GM19238 (cell line): Measurements from ENCODE around the gene SMIM45.
A peak's percentile ranks its signal among the peaks of the same experiment; 100 is the strongest.

Source experiments
- DNase-seq: peaks from one replicate; pipeline ENCODE4 v3.0.0; 2011; ENCODE audit warnings: low spot score; ENCODE audit not compliant: insufficient read length

The SMIM45 gene

DNA sequence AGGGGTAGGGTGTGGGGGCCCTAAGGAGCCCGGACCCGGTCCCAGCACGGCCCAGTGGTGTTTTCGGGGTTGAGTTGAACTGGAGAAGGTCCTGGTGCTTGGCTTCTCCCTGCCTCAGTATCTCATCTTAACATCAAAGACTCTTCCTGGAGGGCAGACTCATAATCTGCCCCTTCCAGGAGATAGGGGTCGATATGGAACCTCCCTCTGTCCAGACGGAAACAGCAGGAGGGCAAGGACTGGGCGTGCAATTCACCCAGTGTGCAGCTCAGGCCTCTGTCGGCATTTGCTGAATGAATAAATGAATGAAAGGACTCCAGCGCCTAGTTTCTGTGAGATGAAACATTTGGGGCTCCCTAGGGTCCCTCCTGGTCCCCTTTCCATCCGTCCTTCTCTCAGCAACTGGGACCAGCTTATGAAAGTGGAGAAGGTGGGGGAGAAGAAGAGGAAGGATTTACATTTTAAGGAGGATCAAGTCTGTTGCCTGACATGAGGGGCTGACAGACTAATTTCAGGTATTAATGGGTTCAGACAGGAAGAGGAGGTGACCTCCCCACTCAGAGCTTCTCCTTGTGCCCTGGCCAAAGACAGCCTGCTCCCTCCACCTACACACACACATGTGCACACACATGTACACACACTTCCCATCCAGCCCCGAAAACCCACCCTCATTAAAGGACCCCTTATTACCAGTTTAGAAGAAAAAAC, 36.0 kb upstream of the SMIM45 start:
- no peak for DNase-seq

DNA sequence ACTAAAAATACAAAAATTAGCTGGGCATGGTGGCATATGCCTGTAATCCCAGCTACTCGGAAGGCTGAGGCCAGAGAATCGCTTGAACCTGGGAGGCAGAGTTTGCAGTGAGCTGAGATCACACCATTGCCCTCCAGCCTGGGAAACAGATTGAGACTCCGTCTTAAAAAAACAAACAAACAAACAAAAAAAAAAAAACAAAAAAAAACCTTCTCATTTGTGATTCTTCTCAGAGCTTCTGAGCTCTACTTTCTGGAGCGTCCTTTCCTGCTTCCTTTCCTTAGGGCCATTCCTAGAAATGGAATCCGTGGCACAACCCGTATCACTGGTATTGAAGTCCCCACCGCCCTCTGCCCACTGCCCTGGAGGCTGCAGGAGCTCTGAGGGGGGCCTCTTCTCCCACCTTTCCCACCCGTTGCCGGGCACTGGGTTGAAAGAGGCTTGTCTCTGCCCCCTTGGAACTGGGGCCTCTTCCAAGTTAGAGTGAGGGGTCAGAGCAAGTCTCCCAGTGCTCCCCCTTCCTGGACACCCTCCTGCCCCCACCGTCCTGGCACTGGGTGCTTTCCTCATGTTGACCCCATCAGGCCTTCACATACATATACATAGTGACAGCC, 35.1 kb upstream of the SMIM45 start:
- no peak for DNase-seq

DNA sequence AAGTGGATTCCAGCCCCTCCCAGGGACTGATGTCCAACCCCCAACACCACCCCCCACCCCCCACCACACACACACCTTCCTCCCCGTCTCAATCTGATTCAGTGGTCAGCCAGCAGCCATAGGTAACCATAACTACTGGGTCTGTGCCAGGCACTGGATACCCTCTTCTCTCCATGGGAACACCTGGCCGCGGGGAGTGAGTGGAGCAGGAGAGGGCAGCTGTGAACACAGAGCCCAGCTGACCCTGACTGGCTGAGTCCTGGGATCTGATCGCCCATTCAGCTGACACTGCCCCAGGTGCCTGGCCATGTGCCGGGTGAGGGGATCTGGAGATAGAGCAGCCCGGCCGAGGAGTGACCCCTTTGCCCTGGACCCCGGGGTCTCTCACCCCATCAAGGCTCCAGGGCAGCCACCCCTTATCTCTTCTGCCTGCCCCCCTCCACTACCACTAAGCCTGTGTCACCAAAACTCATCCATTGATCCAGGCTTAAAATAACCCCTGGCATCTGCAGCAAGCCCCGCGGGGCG, 34.5 kb upstream of the SMIM45 start:
- DNase-seq = no peak

DNA sequence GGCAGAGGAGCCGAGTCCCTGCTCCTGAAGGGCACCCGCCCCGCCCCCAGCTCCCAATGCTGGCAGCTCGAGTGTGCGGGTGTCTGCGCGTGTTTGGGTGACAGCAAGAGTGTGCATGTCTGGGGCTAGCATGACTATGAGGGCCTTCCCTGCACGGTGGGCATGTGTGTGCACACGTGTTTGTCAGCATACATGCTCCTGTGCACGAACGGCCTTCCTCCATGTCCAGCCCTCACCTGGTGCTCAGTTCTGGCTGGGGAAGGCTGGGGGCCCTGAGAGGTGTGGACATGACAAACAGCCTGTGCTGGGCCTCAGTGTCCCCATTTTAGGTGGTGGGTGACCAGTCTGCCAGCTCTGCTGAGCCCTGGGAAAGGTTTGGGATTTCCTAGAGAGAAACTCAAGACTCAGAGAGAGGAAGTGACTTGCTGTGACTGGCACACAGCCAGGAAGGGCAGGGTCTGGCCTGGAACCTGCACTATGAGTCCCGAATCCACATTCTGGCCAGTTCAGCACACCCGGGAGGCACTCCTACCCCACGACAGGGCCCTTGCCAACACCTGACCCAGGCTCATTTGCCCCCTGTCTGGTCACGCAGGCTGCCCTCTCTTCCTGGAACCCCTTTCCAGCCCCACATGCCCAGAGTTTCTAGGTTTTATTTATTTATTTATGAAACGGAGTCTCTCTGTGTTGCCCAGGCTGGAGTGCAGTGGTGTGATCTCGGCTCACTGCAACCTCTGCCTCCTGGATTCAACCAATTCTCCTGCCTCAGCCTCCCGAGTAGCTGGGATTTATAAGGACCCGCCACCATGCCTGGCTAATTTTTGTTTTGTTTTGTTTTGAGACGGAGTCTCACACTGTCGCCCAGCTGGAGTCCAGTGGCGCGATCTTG, 33.8 kb upstream of the SMIM45 start:
- DNase-seq = no peak

DNA sequence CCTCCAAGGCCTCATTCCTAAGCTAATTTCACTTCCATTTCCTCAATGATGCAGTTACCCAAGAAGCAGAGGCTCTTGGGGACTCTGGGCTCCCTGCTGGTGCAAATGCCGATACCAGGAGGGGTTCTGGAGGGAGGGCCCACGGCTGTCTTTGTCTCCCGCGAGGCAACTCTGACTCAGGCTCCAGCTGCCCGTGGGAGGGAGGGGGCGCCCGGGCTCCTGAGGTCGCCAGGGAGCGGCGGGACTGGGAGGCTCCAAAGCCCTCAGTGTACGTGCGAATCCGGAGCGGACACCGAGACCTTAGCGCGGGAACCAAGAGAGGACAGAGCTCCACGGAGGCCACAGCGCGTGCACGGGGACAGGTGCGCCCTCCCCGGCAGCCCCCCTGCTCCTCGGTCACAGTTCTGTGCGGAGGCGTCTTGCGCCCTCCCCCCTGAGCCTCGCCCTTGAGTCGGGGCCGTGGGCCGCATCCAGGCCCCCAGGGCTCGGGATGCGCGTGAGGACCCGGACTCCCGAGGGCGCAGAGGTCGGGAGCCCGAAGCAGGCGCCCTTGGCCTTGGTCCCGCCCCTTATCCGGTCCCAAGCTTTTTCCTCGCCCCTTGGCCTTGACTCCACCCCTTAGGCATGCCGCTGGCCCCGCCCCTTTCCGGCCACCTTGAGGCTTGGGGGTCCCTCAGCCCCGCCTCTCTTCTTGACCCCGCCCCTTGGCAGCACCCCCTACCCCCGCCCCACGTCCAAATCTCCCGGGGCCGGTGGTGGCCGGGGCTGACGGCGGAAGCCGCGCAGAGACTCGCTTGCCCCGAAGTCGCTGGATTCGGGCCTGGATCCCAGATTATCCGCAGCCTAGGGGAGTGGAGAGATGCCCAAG, 32.4 kb upstream of the SMIM45 start:
- peak; percentile 81 for DNase-seq

DNA sequence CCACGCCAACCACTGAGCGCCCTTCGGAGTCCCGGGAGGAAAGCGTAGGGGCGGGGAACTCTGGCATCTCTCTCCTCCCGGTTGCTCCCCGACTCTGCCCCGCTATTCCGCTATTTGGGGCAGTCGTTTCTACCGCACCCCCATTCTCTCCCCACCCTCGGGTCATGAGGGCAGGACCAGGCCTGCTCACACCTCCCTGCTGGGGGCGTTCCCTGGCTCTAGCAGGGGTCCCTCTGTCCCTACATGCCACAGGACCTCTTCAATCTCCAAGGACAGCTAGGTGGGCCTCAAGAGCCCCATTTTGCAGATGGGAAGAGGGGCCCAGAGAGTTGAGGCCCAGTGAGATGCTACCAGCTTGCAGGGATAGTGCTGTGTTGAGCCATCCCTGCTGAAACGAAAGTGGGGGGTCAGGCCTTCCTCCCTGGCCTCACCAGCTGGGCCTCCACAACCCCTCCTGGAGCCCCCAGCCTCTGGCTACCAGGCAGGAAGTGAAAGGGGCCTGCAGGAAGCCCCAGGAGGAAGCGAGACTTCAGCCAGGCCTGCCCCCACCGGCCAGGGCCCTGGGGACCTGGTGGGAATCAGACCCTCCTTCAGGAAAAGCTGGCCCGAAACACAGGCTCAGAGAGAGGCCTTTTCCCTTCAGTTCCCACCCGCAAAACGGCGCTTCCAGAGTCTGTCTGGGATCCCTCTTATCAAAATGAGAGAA, 31.5 kb upstream of the SMIM45 start:
- no peak for DNase-seq

DNA sequence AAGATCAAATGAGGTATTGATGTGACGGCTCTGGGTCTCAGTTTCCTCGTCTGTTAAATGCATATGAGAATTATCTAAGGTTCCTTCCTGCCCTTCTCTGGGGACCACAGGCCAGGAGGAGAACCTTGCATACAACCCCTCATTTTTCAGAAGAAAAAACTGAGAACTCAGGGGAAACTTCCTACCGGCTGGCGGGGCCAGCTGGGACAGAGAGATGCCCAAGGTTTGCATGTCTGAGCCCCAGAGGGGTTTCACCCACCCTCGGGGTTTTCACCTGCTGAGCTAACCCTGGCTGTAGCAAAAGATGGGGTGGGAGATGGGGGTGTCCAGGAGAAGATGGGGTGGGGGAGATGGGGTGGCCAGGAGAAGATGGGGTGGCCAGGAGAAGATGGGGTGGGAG, 29.6 kb upstream of the SMIM45 start:
- DNase-seq = no peak

DNA sequence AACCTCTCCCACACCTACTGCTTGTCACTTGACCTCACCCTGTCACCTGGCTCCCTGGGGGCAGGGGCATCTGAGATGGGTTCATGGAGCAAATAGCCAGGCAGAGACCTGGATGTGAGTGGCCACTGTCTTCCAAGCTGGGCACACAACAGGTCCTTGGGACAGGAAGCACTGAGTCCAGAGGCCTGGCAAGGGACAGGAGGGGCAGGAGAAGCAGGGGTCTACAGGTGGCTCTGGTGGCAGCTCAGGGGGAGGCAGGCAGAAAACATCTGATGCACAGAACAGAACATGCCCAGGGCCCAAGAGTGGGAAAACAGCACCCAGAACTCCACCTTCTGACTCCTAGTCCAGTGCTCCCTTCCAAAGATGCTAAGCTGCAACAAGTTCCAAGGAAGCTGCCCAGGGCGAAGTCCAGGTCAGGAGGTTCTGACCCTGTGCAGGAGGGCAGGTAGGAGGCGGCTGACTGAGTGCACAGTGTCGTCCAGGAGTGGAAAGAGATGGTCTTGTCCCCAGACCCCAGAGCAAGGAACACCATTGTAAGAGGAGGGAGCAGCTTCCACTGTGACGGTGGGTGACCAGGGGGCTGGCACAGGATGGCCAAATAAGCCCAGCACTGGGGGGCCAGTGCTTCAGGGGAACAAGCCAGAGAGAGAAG, 28.9 kb upstream of the SMIM45 start:
- no peak for DNase-seq

DNA sequence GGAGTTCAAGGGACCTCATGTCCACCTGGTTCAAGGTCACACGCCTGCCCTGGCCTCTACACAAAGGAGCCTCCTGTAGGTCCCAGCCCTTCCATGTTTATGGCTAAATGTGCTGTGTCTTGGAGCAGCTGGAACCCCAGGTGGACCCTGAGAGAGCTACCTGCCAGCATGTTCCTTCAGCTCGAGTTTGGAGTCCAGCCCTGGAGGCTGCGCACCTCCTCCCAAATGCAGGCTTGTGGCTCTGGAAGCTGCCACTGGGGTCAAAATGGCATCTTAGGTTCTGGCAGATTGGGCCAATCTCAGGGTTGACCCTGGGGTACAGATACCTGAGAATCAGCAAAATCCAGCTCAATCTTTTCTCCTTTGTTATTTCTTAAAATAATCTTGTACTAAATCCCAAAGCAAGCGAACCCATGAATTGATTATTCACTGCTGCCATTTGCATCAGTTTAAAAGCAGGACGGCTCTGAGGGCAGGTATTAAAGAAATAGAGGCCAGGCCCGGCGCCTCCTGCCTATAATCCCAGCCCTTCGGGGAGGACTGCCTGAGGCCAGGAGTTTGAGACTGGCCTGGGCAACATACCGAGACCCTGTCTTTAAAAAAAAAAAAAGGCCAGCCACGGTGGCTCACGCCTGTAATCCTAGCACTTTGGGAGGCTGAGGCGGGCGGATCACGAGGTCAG, 28.2 kb upstream of the SMIM45 start:
- DNase-seq = no peak

DNA sequence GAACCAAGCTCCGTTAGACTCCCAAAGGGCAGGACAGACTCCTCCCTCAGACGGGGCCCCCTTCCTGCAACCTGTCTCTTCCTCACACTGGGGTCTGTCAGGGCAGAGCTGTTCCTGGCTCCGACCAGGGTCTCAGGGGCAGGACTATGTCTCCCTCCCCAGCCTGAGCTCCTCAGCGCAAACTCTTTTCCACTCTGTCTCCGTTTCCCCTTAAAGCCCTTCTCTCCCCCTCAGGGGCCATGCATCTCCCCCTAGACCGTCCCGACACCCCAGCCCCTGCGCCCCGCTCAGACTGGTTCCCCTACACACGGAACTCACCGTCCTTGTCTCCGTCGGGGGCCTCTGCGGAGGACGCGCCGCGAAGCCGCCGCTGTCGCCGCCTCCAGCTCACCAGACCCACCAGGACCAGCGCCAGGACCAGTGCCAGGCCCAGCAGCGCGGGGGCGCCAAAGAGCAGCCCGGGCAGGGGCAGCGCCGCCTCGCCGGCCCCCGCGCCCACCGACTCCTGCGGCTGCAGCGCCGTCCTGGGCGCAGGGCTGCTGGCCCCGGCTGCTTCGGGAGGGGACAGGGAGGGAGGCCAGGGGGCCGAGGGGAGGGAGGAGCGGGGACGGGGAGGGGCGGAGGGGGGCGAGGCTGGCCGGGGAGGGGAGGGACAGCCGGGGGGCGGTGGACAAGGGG, 26.0 kb upstream of the SMIM45 start:
- DNase-seq = no peak

DNA sequence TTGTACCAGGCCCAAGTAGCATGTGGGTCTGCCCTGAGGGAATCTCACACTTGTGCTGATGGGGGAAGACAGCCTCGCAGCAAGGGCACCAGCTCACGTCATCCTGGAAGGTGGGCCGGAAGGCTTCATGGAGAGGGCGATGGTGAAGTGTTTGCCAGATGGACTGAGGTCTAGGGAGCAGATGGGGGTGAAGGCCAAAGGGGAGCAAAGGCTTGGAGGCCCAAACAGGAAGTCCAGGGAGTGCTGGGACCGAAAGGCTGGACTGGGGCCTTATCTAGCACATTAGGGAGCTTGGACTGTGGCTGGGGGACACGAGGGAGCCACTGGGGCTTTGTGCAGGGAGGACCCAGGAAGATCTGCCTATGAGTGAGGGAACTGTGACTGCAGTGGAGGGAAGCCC, 24.1 kb upstream of the SMIM45 start:
- no peak for DNase-seq

DNA sequence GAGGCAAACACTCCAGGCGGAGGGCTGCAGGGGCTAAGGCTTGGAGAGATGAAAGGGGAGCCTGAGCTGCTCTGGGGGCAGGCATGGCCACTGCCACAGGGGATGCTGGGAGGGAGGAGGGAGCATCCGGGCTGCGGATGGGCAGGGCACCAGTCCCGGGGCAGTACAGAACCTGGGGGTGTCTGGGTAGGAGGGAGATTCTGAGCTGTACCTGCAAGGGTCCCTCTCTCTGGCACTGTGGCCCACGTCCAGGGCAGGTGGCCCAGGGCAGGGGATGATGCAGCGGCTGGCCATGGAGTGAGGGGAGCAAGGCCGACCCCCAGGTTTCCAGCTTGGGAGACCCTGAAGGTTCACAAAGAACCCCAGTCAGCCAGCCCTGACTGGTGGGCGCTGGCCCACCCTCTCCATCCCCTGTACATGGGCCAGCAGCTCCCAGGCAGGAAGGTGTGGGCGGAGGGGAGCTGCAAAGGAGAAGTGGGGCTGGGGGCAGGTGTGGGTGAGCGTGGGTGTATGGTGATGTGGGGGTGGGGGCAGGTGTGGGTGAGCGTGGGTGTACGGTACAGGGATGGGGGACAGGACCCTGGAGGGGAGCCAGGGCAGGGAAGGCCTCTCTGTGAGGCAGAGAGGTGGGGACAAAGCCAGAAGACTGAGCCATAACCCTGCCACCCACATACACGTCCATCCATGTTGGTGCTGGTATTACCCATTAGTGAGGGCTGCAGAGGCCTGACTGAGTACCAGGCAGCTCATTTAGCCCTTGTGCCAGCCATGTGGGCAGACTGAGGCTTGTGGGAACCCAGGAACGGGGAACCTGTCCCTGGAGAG, 23.1 kb upstream of the SMIM45 start:
- DNase-seq = no peak

DNA sequence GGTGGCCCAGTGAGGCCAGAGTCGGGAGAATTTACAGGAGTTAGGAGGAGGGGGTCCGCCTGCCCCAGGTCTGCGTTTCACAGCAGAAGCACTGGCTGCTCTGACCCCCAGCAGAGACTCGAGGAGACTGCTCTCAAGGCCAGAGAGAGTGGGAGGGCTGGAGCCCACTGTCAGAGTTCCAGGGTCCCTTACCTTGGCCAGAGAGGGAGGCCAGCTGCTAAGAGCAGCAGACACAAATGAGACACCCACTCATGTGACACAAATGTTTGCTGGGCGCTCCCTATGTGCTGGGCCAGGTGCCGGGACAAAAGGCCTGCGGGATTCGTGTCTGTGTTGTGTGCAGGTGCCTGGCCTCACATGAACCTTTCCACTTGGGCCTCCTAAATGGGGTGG, 22.5 kb upstream of the SMIM45 start:
- DNase-seq = no peak

DNA sequence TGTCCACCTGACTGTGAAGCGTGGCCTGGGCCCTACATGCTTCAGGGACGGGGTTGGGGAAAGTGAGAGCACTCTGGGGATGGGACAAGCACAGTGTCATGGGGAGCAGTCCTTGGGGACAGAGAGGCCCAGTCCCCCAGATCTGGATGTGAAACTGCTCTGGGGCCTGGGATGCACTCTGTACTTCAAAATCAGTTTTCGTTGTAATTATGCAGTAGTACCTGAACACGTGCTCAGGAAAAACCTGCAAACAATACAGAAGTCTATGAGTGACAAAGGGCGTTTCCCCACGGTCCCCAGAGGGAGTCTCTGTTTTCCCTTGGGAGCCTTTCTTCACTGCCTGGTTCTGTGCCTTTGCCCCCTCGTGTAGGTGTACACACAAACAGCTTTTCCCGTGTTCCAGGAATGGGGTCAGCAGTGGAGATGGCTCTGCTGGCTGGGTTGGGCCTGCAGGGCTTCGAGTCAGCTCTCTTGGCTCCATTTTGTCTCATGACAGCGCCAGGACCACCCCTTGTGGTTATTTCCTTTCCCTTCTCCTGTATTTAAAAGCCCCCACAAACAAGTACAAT, 20.2 kb upstream of the SMIM45 start:
- DNase-seq = no peak

DNA sequence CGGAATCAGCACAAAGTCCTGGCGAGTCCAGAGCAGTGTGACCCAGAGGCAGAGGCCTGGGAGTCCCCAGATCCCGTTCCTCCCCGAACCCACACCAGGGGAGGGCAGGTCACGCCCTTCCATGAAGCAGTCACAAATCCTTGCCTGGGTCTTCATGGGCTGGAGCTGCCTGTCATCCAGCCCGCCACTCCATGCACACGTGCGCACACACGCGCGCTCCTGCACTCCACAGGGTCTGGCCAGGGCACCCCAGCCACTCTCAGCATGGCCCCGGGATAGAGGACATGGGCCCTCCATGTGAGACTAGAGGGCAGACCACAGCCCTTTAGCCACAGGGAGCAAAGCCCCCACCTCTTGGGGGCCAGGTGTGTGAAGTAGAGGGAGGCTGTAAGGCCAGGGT, 19.6 kb upstream of the SMIM45 start:
- no peak for DNase-seq

DNA sequence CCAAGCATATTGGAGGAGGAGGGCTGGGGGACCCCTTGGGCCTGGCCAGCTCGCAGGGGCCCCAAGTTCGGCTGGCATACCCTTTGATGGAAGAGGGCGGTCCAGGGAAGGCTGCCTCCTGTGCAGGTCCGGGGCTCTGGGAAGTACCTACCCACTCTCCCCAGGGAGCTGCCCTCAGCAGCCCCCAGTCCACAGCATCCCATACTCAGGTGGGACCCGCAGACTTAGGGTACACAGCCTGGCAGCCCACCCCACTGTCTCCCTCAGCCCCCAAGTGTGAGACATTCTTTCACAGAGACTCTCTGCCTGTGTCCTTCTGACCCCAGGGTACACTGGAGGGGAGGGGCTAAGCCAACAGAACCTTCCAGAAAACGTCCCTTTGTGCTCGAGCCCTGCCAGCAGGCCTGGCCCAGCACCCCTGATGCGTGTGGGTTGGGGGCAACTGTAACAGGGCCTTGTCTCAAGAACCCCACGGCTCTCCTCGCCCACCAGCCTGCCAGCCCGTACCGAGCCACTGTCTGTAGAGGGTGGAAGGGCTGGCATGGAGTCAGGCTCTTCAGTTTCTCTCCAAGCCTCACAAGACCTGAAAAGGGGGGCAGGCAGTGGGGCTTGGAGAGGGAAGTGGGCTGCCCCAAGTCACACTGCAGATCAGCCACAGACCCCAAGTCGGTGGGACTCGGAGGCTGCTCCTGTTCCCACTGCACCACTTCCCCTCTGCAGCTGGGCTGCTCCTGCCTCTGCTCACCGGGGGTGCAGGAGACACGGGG, 18.4 kb upstream of the SMIM45 start:
- DNase-seq = no peak
